LNCaP clone FGC (cell line): ENCODE data around the gene HSD3B7.
A peak's percentile ranks its signal among the peaks of the same experiment; 100 is the strongest.

ENCODE experiments used
- DNase-seq: peaks from one replicate; pipeline ENCODE4 v3.0.0-alpha.2; 2011; ENCODE audit warnings: low read depth
- H3K4me3 ChIP-seq: 2 replicates; pipeline ENCODE4 v1.5.1; 2011; ENCODE audit warnings: mild to moderate bottlenecking, low read depth, low read length, control low read depth
- CTCF ChIP-seq: IDR thresholded peaks from 2 replicates; pipeline ENCODE4 v1.5.1; 2012; ENCODE audit warnings: mild to moderate bottlenecking; ENCODE audit not compliant: control insufficient read depth, insufficient read depth; ENCODE audit errors: extremely low read depth

HSD3B7 gene

GRCh38 chr16:30967795-30968194, 17.2 kb upstream of the HSD3B7 start:
- H3K4me3 ChIP-seq, result no peak overlapping the region
- no peak for TF ChIP-seq CTCF
- no peak for DNase-seq

GRCh38 chr16:30969246-30969842, 15.7 kb upstream of the HSD3B7 start:
- no peak for TF ChIP-seq CTCF
- DNase-seq, result no peak

GRCh38 chr16:30971298-30971697, 13.7 kb upstream of the HSD3B7 start:
- DNase-seq, result no peak
- H3K4me3 ChIP-seq, result no peak overlapping the region
- TF ChIP-seq CTCF, result no peak

More at GRCh38 chr16:30969246-30969842, 15.7 kb upstream of the HSD3B7 start:
- H3K4me3 ChIP-seq, result no peak overlapping the region

- DNase-seq, result no peak
- no peak for TF ChIP-seq CTCF
- H3K4me3 ChIP-seq, result no peak overlapping the region
Observed at GRCh38 chr16:30972872-30973271, 12.1 kb upstream of the HSD3B7 start.

- no peak for TF ChIP-seq CTCF
- H3K4me3 ChIP-seq, result no peak overlapping the region
- DNase-seq, result no peak
Observed at GRCh38 chr16:30974348-30974747, 10.7 kb upstream of the HSD3B7 start.

GRCh38 chr16:30976486-30976885, 8.5 kb upstream of the HSD3B7 start:
- DNase-seq, result no peak
- TF ChIP-seq CTCF, result no peak
- no peak overlapping the region for H3K4me3 ChIP-seq

GRCh38 chr16:30977502-30977901, 7.5 kb upstream of the HSD3B7 start:
- H3K4me3 ChIP-seq, result no peak overlapping the region

More at GRCh38 chr16:30977502-30977901, 7.5 kb upstream of the HSD3B7 start:
- no peak for DNase-seq
- TF ChIP-seq CTCF, result peak; percentile 14; the same call in 1 of the 2 replicates
